Osteoblast (primary cell): ENCODE measurements around the gene CHD6. TPM values are rescaled to one million over a fixed set of nuclear protein-coding genes. Genes with fewer than 3 reads are reported as not detected.

Experiments used
- DNase-seq: peaks from one replicate; pipeline ENCODE4 v3.0.0; 2011; ENCODE audit warnings: low spot score, mixed read lengths; ENCODE audit not compliant: insufficient read length; ENCODE audit errors: missing footprints
- H2AFZ ChIP-seq: 2 replicates; pipeline ENCODE4 v1.6.0; 2011; ENCODE audit warnings: mild to moderate bottlenecking, low read length
- H3K27ac ChIP-seq: 2 replicates; pipeline ENCODE4 v1.5.1; 2011; ENCODE audit warnings: mild to moderate bottlenecking, low read depth, low read length, moderate library complexity
- H3K27me3 ChIP-seq: 2 replicates; pipeline ENCODE4 v1.6.0; 2012; ENCODE audit warnings: mild to moderate bottlenecking, control low read depth, inconsistent platforms, low read length, moderate library complexity; ENCODE audit not compliant: insufficient read depth
- H3K36me3 ChIP-seq: 2 replicates; pipeline ENCODE4 v1.5.1; 2011; ENCODE audit warnings: mild to moderate bottlenecking, low read length, control low read depth, moderate library complexity; ENCODE audit not compliant: insufficient read depth
- H3K4me1 ChIP-seq: 2 replicates; pipeline ENCODE4 v1.5.1; 2011; ENCODE audit warnings: mild to moderate bottlenecking, low read length, control low read depth, moderate library complexity; ENCODE audit not compliant: insufficient read depth
- H3K4me2 ChIP-seq: 2 replicates; pipeline ENCODE4 v1.6.0; 2011; ENCODE audit warnings: mild to moderate bottlenecking, low read length; ENCODE audit not compliant: insufficient read depth
- H3K4me3 ChIP-seq: fragments of 200-600 bp; sonication (generic); 3 replicates; pipeline ENCODE4 v1.5.1; 2012; ENCODE audit warnings: mild to moderate bottlenecking, low read length, inconsistent platforms; ENCODE audit not compliant: insufficient read depth
- H3K79me2 ChIP-seq: 2 replicates; pipeline ENCODE4 v1.6.0; 2012; ENCODE audit warnings: mild to moderate bottlenecking, low read length, control low read depth, inconsistent platforms; ENCODE audit not compliant: insufficient read depth
- H3K9me3 ChIP-seq: 2 replicates; pipeline ENCODE4 v1.5.1; 2011; ENCODE audit warnings: low read depth, low read length, control low read depth
- H4K20me1 ChIP-seq: 2 replicates; pipeline ENCODE4 v1.6.0; 2012; ENCODE audit warnings: mild to moderate bottlenecking, low read length, control low read depth; ENCODE audit not compliant: insufficient read depth
- total RNA-seq: library from RNA; depleted of rRNA; stranded (reverse); fragments of >200 nt; gene quantifications from 2 replicates; pipeline ENCODE4 v1.2.3, GENCODE V29; 2012
- TF ChIP-seq, protein P1 (sequence below): IDR thresholded peaks from 2 replicates; pipeline ENCODE4 v1.5.1; 2011; ENCODE audit warnings: mild to moderate bottlenecking, low read depth, low read length, moderate library complexity; ENCODE audit errors: extremely low read depth

CHD6 gene
- total RNA-seq, 1 donor, result 32.2 TPM

DNA sequence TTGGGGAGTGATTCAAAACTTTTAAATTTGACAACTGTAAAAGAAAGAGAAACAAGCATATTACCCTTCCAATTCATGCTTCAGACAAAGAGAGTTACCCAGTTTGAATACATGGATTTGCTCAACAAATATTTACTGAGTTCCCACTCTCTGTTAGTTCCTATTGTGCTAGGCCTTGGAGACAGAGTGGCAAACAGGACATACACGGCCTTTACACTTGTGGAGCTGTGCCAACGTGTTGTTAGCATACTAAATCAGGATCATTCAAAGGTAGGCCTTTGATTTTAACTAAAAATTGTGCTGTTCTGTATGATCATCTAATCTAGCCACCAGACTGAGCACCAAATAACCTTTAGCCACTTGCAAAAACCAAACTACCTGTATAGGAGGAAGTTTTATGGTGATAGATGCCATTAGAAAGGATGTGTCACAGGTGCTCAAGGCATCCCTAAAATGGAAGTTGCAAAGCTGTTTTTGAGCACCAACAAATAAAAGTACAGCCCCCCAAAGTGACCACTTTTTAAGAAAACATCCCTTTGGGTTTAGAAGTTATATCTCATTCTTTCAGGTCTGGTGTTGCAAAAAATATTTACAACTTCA, 84.5 kb downstream of the CHD6 start:
- Histone ChIP-seq H3K27ac (no peak overlapping the region), H3K4me3 (no peak overlapping the region), H3K36me3 (peaks cover 6% of the 10 kb centered on the region), H3K79me2 (peaks cover 13% of the 10 kb centered on the region), H3K4me1 (peaks cover 15% of the 10 kb centered on the region), H4K20me1 (peaks cover 39% of the 10 kb centered on the region), H3K27me3 (no peaks in the 10 kb centered on the region), H3K9me3 (no peaks in the 10 kb centered on the region), H3K4me2 (no peak overlapping the region), H2AFZ (no peak overlapping the region)
- DNase-seq, result no peak
- TF ChIP-seq, protein P1, sequence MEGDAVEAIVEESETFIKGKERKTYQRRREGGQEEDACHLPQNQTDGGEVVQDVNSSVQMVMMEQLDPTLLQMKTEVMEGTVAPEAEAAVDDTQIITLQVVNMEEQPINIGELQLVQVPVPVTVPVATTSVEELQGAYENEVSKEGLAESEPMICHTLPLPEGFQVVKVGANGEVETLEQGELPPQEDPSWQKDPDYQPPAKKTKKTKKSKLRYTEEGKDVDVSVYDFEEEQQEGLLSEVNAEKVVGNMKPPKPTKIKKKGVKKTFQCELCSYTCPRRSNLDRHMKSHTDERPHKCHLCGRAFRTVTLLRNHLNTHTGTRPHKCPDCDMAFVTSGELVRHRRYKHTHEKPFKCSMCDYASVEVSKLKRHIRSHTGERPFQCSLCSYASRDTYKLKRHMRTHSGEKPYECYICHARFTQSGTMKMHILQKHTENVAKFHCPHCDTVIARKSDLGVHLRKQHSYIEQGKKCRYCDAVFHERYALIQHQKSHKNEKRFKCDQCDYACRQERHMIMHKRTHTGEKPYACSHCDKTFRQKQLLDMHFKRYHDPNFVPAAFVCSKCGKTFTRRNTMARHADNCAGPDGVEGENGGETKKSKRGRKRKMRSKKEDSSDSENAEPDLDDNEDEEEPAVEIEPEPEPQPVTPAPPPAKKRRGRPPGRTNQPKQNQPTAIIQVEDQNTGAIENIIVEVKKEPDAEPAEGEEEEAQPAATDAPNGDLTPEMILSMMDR, result no peak

DNA sequence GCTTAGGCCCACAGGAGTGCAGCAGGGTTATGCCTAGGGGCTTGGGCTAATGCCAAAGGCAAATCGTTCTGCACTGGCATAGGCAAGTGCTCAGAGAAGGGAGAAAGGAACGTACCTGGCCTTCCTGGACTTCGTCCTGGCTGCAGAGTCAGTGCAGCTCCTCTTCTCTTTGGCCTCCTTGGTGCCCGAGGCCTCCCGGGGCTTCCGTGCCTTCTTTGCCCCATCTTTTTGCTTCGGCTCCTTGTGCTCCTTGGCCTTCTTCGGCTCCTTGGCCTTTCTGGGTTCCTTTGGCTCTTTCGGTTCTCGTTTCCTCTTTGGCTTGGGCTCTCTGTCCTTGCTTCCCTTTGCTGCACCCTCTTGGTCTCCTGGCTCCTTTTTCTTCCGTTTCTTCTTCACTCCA, 85.2 kb downstream of the CHD6 start:
- Histone ChIP-seq H2AFZ (no peak overlapping the region), H3K9me3 (no peaks in the 10 kb centered on the region), H3K4me1 (peaks cover 15% of the 10 kb centered on the region), H3K27me3 (no peaks in the 10 kb centered on the region), H4K20me1 (peaks cover 39% of the 10 kb centered on the region), H3K27ac (no peak overlapping the region), H3K4me3 (no peak overlapping the region), H3K79me2 (peaks cover 13% of the 10 kb centered on the region), H3K4me2 (no peak overlapping the region), H3K36me3 (peaks cover 6% of the 10 kb centered on the region)
- TF ChIP-seq, protein P1, result no peak
- DNase-seq, result no peak

DNA sequence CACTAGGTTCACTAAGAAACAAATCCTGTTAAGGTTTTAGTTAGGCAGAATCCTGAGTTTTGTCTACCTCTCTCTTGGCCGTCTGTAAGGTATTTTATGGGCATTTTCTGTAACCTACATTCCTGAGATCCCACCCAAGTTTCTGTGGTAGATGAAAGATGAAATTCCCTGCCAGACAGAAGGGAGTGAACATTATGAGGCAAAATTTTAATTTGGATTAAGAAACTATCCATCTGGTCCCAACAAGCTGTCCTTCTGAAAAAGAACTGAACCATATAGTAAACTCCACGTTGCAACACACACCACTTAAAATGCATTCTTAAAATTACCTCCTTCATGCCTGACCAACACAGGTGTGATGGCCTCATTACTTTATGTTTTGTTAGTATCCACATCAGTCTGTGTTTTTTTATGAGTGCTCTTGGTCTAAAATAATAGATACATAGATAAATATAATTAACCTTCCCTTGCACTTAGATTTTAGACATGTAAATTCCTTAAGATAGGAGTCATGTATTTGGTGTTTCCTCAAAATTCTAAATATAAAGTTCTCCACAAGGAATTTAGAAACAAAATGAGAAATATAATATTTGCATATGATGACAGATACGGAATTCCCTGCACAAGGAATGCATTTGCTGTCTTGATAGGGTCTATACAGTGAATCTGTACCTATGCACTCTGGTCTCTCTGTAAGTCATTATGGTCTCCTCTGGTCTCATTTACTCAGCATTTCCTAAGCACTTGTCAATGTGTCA, 86.5 kb downstream of the CHD6 start:
- Histone ChIP-seq H3K4me2 (no peak overlapping the region), H3K27ac (no peak overlapping the region), H3K9me3 (no peaks in the 10 kb centered on the region), H3K36me3 (peaks cover 6% of the 10 kb centered on the region), H4K20me1 (peaks cover 40% of the 10 kb centered on the region), H2AFZ (no peak overlapping the region), H3K79me2 (peaks cover 13% of the 10 kb centered on the region), H3K27me3 (no peaks in the 10 kb centered on the region), H3K4me1 (peaks cover 15% of the 10 kb centered on the region), H3K4me3 (no peak overlapping the region)
- TF ChIP-seq, protein P1, result no peak
- no peak for DNase-seq

DNA sequence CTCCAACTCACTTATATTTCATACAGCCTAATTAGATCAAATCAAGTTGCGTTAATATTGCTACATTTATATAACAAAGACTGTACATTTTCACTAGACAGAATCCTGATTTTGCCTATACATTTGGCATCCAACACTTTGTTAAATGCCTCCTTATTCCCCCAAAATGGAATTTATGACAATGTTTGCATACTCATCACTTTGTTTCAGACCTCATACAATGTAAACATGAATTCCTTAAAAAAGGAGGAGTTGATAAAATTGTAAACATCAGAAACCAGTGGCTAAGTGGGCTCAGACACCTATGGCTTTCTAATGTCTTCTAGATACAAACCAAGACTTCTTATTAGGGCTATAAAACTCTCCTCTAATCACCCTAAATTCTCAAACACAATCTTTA, 87.3 kb downstream of the CHD6 start:
- H4K20me1 ChIP-seq, result peaks cover 40% of the 10 kb centered on the region

More for the DNA sequence above, 87.3 kb downstream of the CHD6 start:
- peaks cover 15% of the 10 kb centered on the region for H3K4me1 ChIP-seq
- no peaks in the 10 kb centered on the region for H3K9me3 ChIP-seq
- no peak overlapping the region for H2AFZ ChIP-seq
- peaks cover 13% of the 10 kb centered on the region for H3K79me2 ChIP-seq
- no peak overlapping the region for H3K27ac ChIP-seq
- TF ChIP-seq, protein P1, result no peak
- H3K27me3 ChIP-seq, result no peaks in the 10 kb centered on the region
- DNase-seq, result no peak
- no peak overlapping the region for H3K4me2 ChIP-seq
- peaks cover 6% of the 10 kb centered on the region for H3K36me3 ChIP-seq
- no peak overlapping the region for H3K4me3 ChIP-seq
